Globus pallidus (tissue), 1 donor: Measurements from ENCODE around the gene PPM1H.

Source experiments
- DNase-seq: peaks from one replicate; pipeline ENCODE4 v3.0.0-alpha.2; 2015; ENCODE audit warnings: low spot score

PPM1H gene

GRCh38 chr12:62943779-62944395, 8.9 kb upstream of the PPM1H start:
- DNase-seq: no peak

GRCh38 chr12:62942316-62942715, 7.4 kb upstream of the PPM1H start:
- DNase-seq: peak; percentile 65

GRCh38 chr12:62934239-62934798, 631 bp downstream of the PPM1H start:
- peak; percentile 68 for DNase-seq

GRCh38 chr12:62933602-62934238, 1.2 kb downstream of the PPM1H start:
- DNase-seq: peak; percentile 60

GRCh38 chr12:62933220-62933601, 1.7 kb downstream of the PPM1H start:
- DNase-seq: peak; percentile 89

GRCh38 chr12:62931477-62931876, 3.5 kb downstream of the PPM1H start:
- no peak for DNase-seq

- DNase-seq: no peak
These were observed 4.2 kb downstream of the PPM1H start for GRCh38 chr12:62930546-62931425.

- no peak for DNase-seq
These were observed 6.3 kb downstream of the PPM1H start for GRCh38 chr12:62928632-62929031.

GRCh38 chr12:62925680-62926079, 9.3 kb downstream of the PPM1H start:
- DNase-seq: no peak

- no peak for DNase-seq
These were observed 10.9 kb downstream of the PPM1H start for GRCh38 chr12:62924084-62924483.

- peak; percentile 90 for DNase-seq
These were observed 12.4 kb downstream of the PPM1H start for GRCh38 chr12:62922539-62922938.

GRCh38 chr12:62919838-62920237, 15.1 kb downstream of the PPM1H start:
- peak; percentile 83 for DNase-seq

- DNase-seq: peak; percentile 61
These were observed 17.0 kb downstream of the PPM1H start for GRCh38 chr12:62917926-62918325.

- DNase-seq: no peak
These were observed 18.1 kb downstream of the PPM1H start for GRCh38 chr12:62916632-62917425.

GRCh38 chr12:62915204-62915529, 19.8 kb downstream of the PPM1H start:
- no peak for DNase-seq

- no peak for DNase-seq
These were observed 20.3 kb downstream of the PPM1H start for GRCh38 chr12:62914443-62915203.

GRCh38 chr12:62913380-62913779, 21.6 kb downstream of the PPM1H start:
- no peak for DNase-seq

GRCh38 chr12:62912644-62913043, 22.3 kb downstream of the PPM1H start:
- no peak for DNase-seq

- no peak for DNase-seq
These were observed 23.7 kb downstream of the PPM1H start for GRCh38 chr12:62911286-62911685.

- no peak for DNase-seq
These were observed 24.3 kb downstream of the PPM1H start for GRCh38 chr12:62910549-62911169.

- DNase-seq: no peak
These were observed 25.6 kb downstream of the PPM1H start for GRCh38 chr12:62909340-62909739.
